Right cardiac atrium (tissue), 5 donors: ENCODE measurements around the gene OLFM3. TPM values are rescaled to one million over a fixed set of nuclear protein-coding genes. Genes with fewer than 3 reads are reported as not detected.

Source experiments
- ATAC-seq, 2 donors: fragments of 200-7000 bp; cut with Tn5 transposase; one replicate each; pipeline versions ENCODE4 v1.8.0 to v1.9.1; 2020; ENCODE audit warnings: moderate library complexity in 2 of 2, mild to moderate bottlenecking in 1 of 2
- DNase-seq, 3 donors: peaks; one replicate each; pipeline ENCODE4 v3.0.0-alpha.2; 2020
- H3K27ac ChIP-seq: one replicate; pipeline ENCODE4 v1.5.1; 2013; ENCODE audit warnings: mild to moderate bottlenecking, low read length, control low read depth, moderate library complexity
- H3K27me3 ChIP-seq: one replicate; pipeline ENCODE4 v1.6.1; 2013; ENCODE audit not compliant: control insufficient read depth, insufficient read depth
- H3K4me1 ChIP-seq: one replicate; pipeline ENCODE4 v1.6.1; 2013; ENCODE audit warnings: low read length; ENCODE audit not compliant: control insufficient read depth, insufficient read depth
- H3K4me3 ChIP-seq: one replicate; pipeline ENCODE4 v1.5.1; 2013; ENCODE audit warnings: low read length, control low read depth
- H3K9me3 ChIP-seq: one replicate; pipeline ENCODE4 v1.6.1; 2013; ENCODE audit warnings: low read length; ENCODE audit not compliant: control insufficient read depth
- WGBS: extraction: QIAGEN DNeasy Blood & Tissue Kit; methylation state at CpG from one replicate; pipeline ENCODE4 v1.1.7; 2013; 5-methylcytosine and 5-hydroxymethylcytosine counted together
- intact Hi-C, 4 donors: fragments of 100-400 bp; cut with DNase I; formaldehyde crosslinking; loops; one replicate each; pipeline versions ENCODE4 v1.11.0 to v1.14.0; 2022 to 2023
- polyA plus RNA-seq: library from polyadenylated mRNA; stranded (reverse); fragments of 200-250 nt; gene quantifications from one replicate; pipeline ENCODE4 v1.2.3, GENCODE V29; 2013
- total RNA-seq, 4 donors: library from RNA; stranded (reverse); fragmentation: NEBNext Ultra II Directional; extraction: Animal tissue kit (Norgen Biotek cat#: 25700); gene quantifications; one replicate each; pipeline ENCODE4 v1.2.1, GENCODE V29; 2021
- donor health status: healthy with polysubstance abuse.
- donor health status: DM: no; HTN: yes; CAD: no.
- donor health status: DM: no; HTN: no; CAD: no.
- donor health status: DM: no; HTN: yes; CAD: no; lungs with severe emphysema.
- donor health status: DM: yes; HTN: yes; CAD: no.

OLFM3 gene
- total and polyA plus RNA-seq, 5 donors, result not detected

DNA sequence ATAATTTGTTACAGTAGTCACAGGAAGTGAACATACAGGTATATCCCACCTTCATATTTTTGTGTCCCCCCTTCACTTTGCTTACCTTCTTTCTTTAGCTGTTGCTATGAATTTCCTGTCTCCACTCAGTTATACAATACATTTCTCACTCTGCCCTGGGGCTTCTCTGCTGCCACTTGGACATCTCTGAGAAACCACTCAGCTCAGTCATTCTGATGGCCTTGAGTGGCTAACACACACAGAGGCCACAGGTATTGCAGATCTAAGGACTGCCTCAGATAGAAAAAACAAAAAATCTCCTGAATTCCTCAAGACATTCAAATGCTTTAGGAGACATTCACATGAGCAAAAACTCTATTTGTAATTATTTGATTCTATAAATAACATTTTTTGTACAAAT is 87.7 kb downstream of the OLFM3 start:
- DNase-seq (no peak), ATAC-seq (no peak)
- intact Hi-C loops, result no loop called here
- Histone ChIP-seq H3K9me3 (no peaks in the 10 kb centered on the region), H3K4me3 (no peak overlapping the region), H3K4me1 (no peaks in the 10 kb centered on the region), H3K27ac (no peak overlapping the region), H3K27me3 (no peaks in the 10 kb centered on the region)

DNA sequence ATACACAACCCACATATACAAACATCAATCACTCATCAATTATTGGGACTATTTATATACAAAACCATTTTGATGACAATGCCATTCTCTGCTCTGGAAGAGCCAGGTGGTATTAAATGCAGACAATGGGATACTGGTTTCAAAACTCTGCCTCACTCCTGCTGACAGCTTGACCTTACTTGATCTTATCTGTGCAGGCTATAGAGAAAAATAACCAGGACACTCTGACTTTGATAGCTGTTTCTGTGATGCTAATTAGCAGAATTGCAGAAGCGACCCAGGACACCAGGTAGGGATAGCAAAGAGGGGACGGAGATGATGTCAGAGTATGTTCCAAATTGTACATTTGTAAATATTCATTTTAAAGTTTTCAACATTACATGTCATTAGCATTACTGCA is 89.5 kb downstream of the OLFM3 start:
- ATAC-seq (no peak), DNase-seq (no peak)
- H3K4me1 ChIP-seq, result no peaks in the 10 kb centered on the region
- no peaks in the 10 kb centered on the region for H3K27me3 ChIP-seq
- intact Hi-C loops, result no loop called here
- 60% methylated on average over 2 of the region's 2 CpGs for WGBS
- no peak overlapping the region for H3K4me3 ChIP-seq
- no peaks in the 10 kb centered on the region for H3K9me3 ChIP-seq
- no peak overlapping the region for H3K27ac ChIP-seq

DNA sequence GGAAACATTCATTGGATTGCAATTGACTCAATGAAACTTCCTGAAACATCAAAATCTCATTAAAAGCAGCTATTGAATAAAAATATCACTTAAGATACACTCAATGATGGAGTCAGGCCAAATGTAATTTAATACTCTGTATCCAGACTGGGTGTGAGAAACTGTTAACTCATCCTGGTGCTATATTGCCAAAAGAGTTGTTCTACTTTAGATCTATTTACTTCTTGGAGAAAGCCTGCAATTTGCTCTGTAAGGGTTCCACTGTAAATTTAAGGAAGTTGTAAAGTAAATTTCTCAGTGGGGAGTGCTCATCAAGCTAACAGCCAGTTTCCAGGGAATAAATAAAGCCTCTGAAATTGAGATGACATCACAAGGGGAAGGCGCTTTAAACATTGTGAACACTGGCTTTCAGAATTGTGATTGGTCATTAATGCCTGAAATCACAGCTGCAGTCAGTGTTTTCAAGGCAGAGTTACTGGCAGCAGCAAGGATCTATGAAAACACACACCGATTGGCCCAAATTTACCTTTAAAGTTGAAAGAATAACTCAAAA is 91.4 kb downstream of the OLFM3 start:
- no peak for DNase-seq
- H3K27ac ChIP-seq, result no peak overlapping the region
- ATAC-seq, result no peak
- H3K9me3 ChIP-seq, result no peaks in the 10 kb centered on the region
- no peaks in the 10 kb centered on the region for H3K4me1 ChIP-seq
- no peaks in the 10 kb centered on the region for H3K27me3 ChIP-seq
- H3K4me3 ChIP-seq, result no peak overlapping the region
- intact Hi-C loops, result no loop called here
- WGBS, result 81% methylated on average over 2 of the region's 2 CpGs

DNA sequence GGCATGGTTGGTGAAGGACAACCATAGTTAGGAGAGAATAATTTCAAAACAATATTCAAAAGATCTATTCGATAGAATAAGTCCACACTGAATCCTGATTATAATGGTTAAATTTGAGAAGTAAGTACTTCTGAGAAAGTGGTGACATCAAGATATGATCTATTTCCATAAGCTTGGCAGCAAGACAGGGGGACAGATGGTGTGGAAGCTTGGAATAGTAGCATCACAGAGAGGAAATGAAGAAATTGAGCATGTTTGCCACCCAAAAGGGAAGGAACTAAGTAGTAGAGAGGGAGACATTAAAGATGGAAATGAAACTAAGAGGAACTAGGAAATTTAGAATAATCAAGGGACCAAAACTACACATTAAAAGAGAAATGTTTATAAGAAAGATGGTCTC is 94.5 kb downstream of the OLFM3 start:
- intact Hi-C loops, result no loop called here
- no peak for DNase-seq
- no peak overlapping the region for H3K4me3 ChIP-seq
- WGBS, result 87% methylated on average over 1 of the region's 1 CpG
- no peaks in the 10 kb centered on the region for H3K27me3 ChIP-seq
- no peak for ATAC-seq
- no peak overlapping the region for H3K27ac ChIP-seq
- H3K4me1 ChIP-seq, result no peaks in the 10 kb centered on the region
- no peaks in the 10 kb centered on the region for H3K9me3 ChIP-seq

DNA sequence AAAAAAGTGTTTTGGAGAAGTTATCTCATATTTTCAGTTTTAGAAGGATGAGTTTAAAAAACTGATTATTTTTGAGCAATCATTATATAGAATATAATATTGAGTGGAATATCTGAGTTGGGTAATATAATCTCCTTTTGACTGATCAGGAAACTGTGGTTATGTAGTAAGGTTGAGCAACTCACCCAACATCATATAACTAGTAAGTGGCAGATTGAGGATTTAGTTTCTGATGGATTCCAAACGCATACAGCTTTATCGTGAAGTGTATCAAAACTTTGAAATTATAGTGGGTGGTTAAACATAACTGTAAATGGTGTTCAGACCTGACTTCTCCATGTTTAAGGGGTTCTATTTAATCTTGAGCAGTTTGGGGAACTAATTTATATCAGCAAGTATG is 98.6 kb downstream of the OLFM3 start:
- H3K4me3 ChIP-seq, result no peak overlapping the region
- no peaks in the 10 kb centered on the region for H3K9me3 ChIP-seq
- intact Hi-C loops, result no loop called here
- no peaks in the 10 kb centered on the region for H3K4me1 ChIP-seq
- no peak for ATAC-seq
- H3K27ac ChIP-seq, result no peak overlapping the region
- DNase-seq, result no peak
- H3K27me3 ChIP-seq, result no peaks in the 10 kb centered on the region
- 84% methylated on average over 2 of the region's 2 CpGs for WGBS

DNA sequence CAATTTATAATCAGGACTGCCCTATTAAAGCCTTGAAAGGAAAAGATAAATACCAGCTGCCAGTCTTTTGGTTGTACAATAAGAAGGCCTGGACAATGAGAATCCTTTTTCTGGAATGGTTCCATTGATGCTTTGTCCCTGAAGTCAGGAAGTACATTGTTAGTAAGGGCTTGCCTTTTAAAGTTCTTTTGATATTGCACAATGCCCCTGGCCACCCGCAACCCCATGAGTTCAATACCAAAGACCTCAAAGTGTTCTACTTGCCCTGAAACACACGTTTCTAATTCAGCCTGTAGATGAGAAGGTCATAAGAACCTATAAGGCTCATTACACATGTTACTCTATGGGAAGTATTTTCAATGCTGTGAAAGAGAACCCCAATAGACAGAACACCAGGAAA is 112.1 kb downstream of the OLFM3 start:
- 53% methylated on average over 2 of the region's 2 CpGs for WGBS
- Histone ChIP-seq H3K27me3 (no peaks in the 10 kb centered on the region), H3K4me3 (no peak overlapping the region), H3K27ac (no peak overlapping the region), H3K9me3 (no peaks in the 10 kb centered on the region), H3K4me1 (no peaks in the 10 kb centered on the region)
- ATAC-seq, result no peak
- no peak for DNase-seq
- intact Hi-C loops, result no loop called here

DNA sequence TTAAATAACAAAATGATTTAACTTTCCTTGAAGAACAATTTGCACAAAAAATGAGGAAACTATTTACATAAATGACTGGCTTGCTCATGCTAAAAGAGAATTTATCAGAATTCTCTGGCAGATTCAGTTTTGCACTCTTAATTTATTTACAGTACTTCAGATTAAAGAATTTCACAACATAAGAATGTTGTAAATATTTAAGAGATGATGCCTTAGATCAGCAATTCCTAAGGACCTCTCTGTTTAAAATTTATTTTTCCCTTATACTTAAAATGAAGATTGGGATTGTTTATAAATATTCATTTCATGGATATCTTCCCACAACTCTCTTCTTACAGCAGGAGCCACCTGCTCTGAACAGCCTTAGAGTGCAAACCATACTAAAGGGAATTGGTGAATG is 120.8 kb downstream of the OLFM3 start:
- no peaks in the 10 kb centered on the region for H3K27me3 ChIP-seq
- no peak for DNase-seq
- intact Hi-C loops, result no loop called here

DNA sequence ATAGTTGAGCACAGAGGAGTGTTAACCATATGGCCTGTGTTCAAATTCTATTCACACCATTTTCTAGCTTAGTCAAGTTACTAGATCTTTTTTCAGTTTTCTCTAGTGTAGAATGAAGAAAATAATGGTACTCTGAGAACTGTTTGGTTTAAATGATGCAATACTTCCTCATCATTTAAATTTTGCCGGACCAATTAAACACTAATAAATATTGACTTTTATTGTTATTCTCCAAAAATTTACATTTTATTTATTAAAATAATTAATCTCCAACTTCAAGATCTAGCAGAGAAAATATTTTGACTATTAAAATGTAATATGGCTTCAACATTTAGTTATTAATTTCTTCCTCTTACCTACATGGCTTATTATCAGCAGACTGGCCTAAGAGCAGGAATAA is 123.1 kb downstream of the OLFM3 start:
- H3K4me3 ChIP-seq, result no peak overlapping the region
- intact Hi-C loops, result no loop called here

More for the DNA sequence above, 120.8 kb downstream of the OLFM3 start:
- no peaks in the 10 kb centered on the region for H3K4me1 ChIP-seq
- no peak overlapping the region for H3K4me3 ChIP-seq
- no peak for ATAC-seq
- H3K27ac ChIP-seq, result no peak overlapping the region
- no peaks in the 10 kb centered on the region for H3K9me3 ChIP-seq

DNA sequence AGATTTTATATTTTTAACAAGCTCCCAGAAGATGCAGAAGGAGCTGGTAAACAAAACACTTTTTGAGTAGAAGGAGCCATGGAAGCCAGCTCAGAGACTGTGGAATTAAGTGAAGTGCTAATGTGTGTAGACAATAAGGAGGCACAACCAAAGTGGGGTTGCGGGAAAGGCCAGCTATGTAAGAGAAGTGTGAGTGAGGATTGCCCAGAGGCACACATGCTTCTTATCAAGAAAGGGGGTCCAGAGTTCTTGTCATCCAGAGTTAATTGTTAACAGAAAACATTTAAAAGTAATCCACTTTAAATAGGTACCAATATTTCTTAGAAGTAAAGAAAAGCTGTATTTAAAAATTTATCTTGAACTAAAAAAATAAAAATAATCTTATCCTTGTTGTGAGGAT is 136.8 kb downstream of the OLFM3 start:
- WGBS, result 97% methylated on average over 1 of the region's 1 CpG
- no peak for ATAC-seq
- Histone ChIP-seq H3K27me3 (no peaks in the 10 kb centered on the region), H3K9me3 (no peaks in the 10 kb centered on the region), H3K4me1 (no peaks in the 10 kb centered on the region), H3K4me3 (no peak overlapping the region), H3K27ac (no peak overlapping the region)
- intact Hi-C loops, result no loop called here
- DNase-seq, result no peak

More for the DNA sequence above, 123.1 kb downstream of the OLFM3 start:
- 94% methylated on average over 1 of the region's 1 CpG for WGBS
- no peaks in the 10 kb centered on the region for H3K27me3 ChIP-seq
- no peak for DNase-seq
- no peaks in the 10 kb centered on the region for H3K4me1 ChIP-seq
- no peak for ATAC-seq
- no peaks in the 10 kb centered on the region for H3K9me3 ChIP-seq
- H3K27ac ChIP-seq, result no peak overlapping the region

DNA sequence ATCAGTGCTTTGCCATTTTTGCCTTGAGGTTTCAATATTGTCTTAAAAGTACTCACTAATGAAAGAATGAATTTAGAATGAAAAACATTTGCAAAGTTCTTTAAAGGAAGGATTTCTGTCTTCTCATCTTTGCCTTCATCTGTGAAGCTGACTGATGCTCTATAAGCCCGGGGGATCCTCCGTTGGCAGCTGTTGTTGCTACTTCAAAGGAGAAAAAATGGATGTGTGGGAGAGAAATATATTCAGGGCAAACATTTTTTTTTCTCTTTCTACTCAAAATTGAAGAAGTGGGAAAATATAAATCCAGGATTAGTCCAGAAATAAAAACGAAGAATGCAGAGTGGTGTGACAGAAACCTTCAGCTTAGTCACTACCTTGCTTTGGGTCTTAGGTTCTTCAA is 142.5 kb downstream of the OLFM3 start:
- Histone ChIP-seq H3K27ac (no peak overlapping the region), H3K4me3 (no peak overlapping the region), H3K4me1 (no peaks in the 10 kb centered on the region), H3K27me3 (no peaks in the 10 kb centered on the region), H3K9me3 (no peaks in the 10 kb centered on the region)
- intact Hi-C loops, result no loop called here
- WGBS, result 79% methylated on average over 3 of the region's 3 CpGs
- DNase-seq, result no peak
- ATAC-seq, result no peak

DNA sequence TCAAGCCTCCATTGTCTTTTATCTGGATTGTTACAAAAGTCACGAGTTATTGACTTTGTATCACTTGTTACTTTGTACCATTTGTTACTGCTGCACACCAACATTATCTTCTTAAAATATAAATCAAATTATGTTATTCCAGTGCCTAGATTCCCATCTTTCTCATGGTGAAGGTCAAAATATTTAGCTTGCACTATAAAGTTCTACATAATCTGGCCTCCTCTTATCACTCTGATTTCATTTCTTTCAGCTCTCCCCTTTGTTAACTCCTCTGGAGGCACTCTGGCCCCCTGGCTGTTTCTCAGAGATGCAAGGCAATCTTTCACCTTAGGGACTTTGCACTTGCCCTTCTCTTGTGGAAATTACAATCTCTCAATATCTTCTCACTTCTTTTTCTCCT is 143.8 kb downstream of the OLFM3 start:
- Histone ChIP-seq H3K27ac (no peak overlapping the region), H3K4me1 (no peaks in the 10 kb centered on the region), H3K27me3 (no peaks in the 10 kb centered on the region), H3K9me3 (no peaks in the 10 kb centered on the region), H3K4me3 (no peak overlapping the region)
- DNase-seq (no peak), ATAC-seq (no peak)
- intact Hi-C loops, result no loop called here
- 54% methylated on average over 1 of the region's 1 CpG for WGBS

DNA sequence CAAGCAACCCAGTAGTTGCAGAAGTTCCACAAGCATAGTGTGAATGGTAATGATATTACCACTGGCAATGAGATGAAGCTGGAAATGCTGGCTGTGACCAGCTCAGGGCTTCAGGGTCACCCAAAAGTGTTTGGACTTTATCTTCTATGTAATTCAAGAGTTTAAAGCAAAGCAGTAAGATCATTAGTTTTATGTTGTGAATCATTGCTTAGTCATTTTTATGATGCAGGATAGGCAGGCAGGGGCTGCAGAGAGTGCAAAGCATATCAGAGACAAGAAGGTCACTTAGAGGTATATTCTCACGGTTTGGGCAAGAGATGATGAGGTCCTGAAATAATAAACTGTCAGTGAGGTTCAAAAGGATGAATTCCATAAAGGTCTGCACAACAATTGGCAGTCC is 147.4 kb downstream of the OLFM3 start:
- peaks cover 2% of the 10 kb centered on the region for H3K4me1 ChIP-seq
- no peak for ATAC-seq
- H3K27me3 ChIP-seq, result no peaks in the 10 kb centered on the region
- no peak for DNase-seq
- no peak overlapping the region for H3K27ac ChIP-seq
- H3K9me3 ChIP-seq, result no peaks in the 10 kb centered on the region
- H3K4me3 ChIP-seq, result no peak overlapping the region
- 38% methylated on average over 1 of the region's 1 CpG for WGBS
- intact Hi-C loops, result no loop called here
